Naive thymus-derived CD4-positive, alpha-beta T cell (primary cell): ENCODE measurements around the gene AHNAK. TPM values are rescaled to one million over a fixed set of nuclear protein-coding genes. Genes with fewer than 3 reads are reported as not detected.

Experiments used
- ATAC-seq: fragments of 150-1000 bp; cut with Tn5 transposase; 2 replicates; pipeline ENCODE4 v1.10.0; 2021; ENCODE audit warnings: mild to moderate bottlenecking, moderate library complexity
- CTCF ChIA-PET: fragments of 350-600 bp; sonication (Branson Sonifier 250); formaldehyde crosslinking; loops from one replicate; lab custom pipeline; 2021; ENCODE audit warnings: antibody characterized with exemption; lab: Charles Lee
- POLR2A ChIA-PET: fragments of 350-600 bp; sonication (Branson Sonifier 250); formaldehyde crosslinking; loops from one replicate; lab custom pipeline; 2021; ENCODE audit warnings: antibody characterized with exemption, inconsistent platforms; lab: Charles Lee
- DNase-seq, 9 donors: peaks; one replicate each; pipeline versions ENCODE4 v3.0.0 to v3.0.0-alpha.2; 2020 to 2022; ENCODE audit warnings: mixed read lengths in 1 of 9
- H3K27ac ChIP-seq: one replicate; pipeline ENCODE4 v1.7.0; 2013; ENCODE audit warnings: mild to moderate bottlenecking, low read depth, low read length, moderate library complexity
- H3K27me3 ChIP-seq, 2 donors: one replicate each; pipeline ENCODE4 v1.7.0; 2013; ENCODE audit warnings: low read length in 2 of 2, mild to moderate bottlenecking in 2 of 2, moderate library complexity in 2 of 2; ENCODE audit not compliant: control insufficient read depth in 2 of 2, insufficient read depth in 2 of 2
- H3K36me3 ChIP-seq, 3 experiments: 1 replicate in 2 of 3; 2 replicates in 1 of 3; pipeline ENCODE4 v1.7.0; 2013; ENCODE audit warnings: low read length in 3 of 3, mild to moderate bottlenecking in 3 of 3, moderate library complexity in 1 of 3; ENCODE audit not compliant: insufficient read depth in 3 of 3, control insufficient read depth in 2 of 3
- H3K4me1 ChIP-seq, 2 donors: one replicate each; pipeline ENCODE4 v1.7.0; 2013; ENCODE audit warnings: low read length in 2 of 2, mild to moderate bottlenecking in 2 of 2, moderate library complexity in 1 of 2; ENCODE audit not compliant: control insufficient read depth in 2 of 2, insufficient read depth in 2 of 2
- H3K4me3 ChIP-seq: 2 replicates; pipeline ENCODE4 v1.7.0; 2013; ENCODE audit warnings: mild to moderate bottlenecking, low read length
- H3K9me3 ChIP-seq, 3 experiments: 1 replicate in 2 of 3; 2 replicates in 1 of 3; pipeline ENCODE4 v1.7.0; 2013; ENCODE audit warnings: low read length in 3 of 3; ENCODE audit not compliant: control insufficient read depth in 2 of 3
- H3K27ac Mint-ChIP-seq, 9 donors: one replicate each; pipeline ENCODE4 v1.8.0; 2020 to 2022; ENCODE audit warnings: mixed read lengths in 9 of 9, mild to moderate bottlenecking in 8 of 9, moderate library complexity in 5 of 9, inconsistent platforms in 2 of 9
- H3K27me3 Mint-ChIP-seq, 5 donors: one replicate each; pipeline ENCODE4 v1.8.0; 2021 to 2022; ENCODE audit warnings: mixed read lengths in 5 of 5, mild to moderate bottlenecking in 1 of 5
- H3K36me3 Mint-ChIP-seq, 5 donors: one replicate each; pipeline ENCODE4 v1.8.0; 2020 to 2022; ENCODE audit warnings: mixed read lengths in 5 of 5, mild to moderate bottlenecking in 3 of 5, inconsistent platforms in 1 of 5
- H3K4me1 Mint-ChIP-seq, 7 donors: one replicate each; pipeline ENCODE4 v1.8.0; 2020 to 2022; ENCODE audit warnings: mixed read lengths in 7 of 7, mild to moderate bottlenecking in 3 of 7, inconsistent platforms in 1 of 7
- H3K4me3 Mint-ChIP-seq, 10 donors: one replicate each; pipeline ENCODE4 v1.8.0; 2020 to 2022; ENCODE audit warnings: mild to moderate bottlenecking in 10 of 10, mixed read lengths in 10 of 10, moderate library complexity in 6 of 10, inconsistent platforms in 2 of 10
- H3K9me3 Mint-ChIP-seq, 11 donors: one replicate each; pipeline ENCODE4 v1.8.0; 2020 to 2022; ENCODE audit warnings: mixed read lengths in 11 of 11, mild to moderate bottlenecking in 4 of 11, inconsistent platforms in 1 of 11, moderate library complexity in 1 of 11
- intact Hi-C, 2 donors: fragments of 100-400 bp; cut with micrococcal nuclease; formaldehyde crosslinking; loops; one replicate each; pipeline ENCODE4 v1.15.1; 2023
- polyA plus RNA-seq, 2 donors: library from polyadenylated mRNA; unstranded; fragments of 300-500 nt; fragmentation: Illumina TruSeq; gene quantifications; one replicate each; pipeline ENCODE4 v1.2.3, GENCODE V29; 2021
- total RNA-seq, 6 experiments: library from RNA in 5 of 6; stranded (reverse) in 5 of 6; gene quantifications; 1 replicate in 5 of 6; 2 replicates in 1 of 6; pipeline ENCODE4 v1.2.3 and lab custom pipeline; 2021 to 2026

The AHNAK gene
- total and polyA plus RNA-seq, 7 experiments from 2014 or later: 6.7 to 622 (median 233) TPM

DNA sequence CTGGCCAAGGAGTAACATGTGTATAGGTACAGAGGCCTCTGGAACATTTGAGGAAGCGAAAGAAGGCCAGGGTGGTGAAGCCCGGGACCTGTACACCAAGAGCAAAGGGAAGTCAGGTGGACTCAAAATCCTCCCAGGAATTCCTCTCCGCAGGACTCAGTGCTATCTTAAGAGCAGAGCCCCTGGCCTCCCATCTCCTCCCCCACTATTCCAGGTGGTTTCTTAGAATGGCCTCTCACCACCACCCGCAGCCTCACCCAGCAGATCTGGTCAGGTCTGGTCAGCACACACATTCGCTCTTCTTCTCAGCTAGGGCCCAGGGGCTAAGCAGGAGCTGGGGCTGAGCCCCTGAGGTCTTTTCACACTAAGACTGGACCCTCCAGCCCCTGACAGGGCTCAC, 68.7 kb downstream of the AHNAK start:
- ChIA-PET CTCF (no interaction called here), POLR2A (interaction anchor here (0.7 kb wide), 1 partner anchor 33 kb away, joined by 3 read pairs; no protein-coding TSS in a partner anchor)
- DNase-seq (no peak), ATAC-seq (no peak)
- Mint-ChIP-seq H3K27ac (no peak overlapping the region), H3K36me3 (no peaks in the 10 kb centered on the region), H3K9me3 (no peaks in the 10 kb centered on the region), H3K4me3 (no peak overlapping the region), H3K4me1 (peaks cover 0 to 4% (median 0%) of the 10 kb centered on the region in 7 donors), H3K27me3 (no peaks in the 10 kb centered on the region)
- Histone ChIP-seq H3K4me1 (no peaks in the 10 kb centered on the region), H3K36me3 (no peaks in the 10 kb centered on the region), H3K4me3 (no peak overlapping the region), H3K27me3 (no peaks in the 10 kb centered on the region), H3K27ac (no peak overlapping the region), H3K9me3 (no peaks in the 10 kb centered on the region)
- intact Hi-C loops: no loop called here

DNA sequence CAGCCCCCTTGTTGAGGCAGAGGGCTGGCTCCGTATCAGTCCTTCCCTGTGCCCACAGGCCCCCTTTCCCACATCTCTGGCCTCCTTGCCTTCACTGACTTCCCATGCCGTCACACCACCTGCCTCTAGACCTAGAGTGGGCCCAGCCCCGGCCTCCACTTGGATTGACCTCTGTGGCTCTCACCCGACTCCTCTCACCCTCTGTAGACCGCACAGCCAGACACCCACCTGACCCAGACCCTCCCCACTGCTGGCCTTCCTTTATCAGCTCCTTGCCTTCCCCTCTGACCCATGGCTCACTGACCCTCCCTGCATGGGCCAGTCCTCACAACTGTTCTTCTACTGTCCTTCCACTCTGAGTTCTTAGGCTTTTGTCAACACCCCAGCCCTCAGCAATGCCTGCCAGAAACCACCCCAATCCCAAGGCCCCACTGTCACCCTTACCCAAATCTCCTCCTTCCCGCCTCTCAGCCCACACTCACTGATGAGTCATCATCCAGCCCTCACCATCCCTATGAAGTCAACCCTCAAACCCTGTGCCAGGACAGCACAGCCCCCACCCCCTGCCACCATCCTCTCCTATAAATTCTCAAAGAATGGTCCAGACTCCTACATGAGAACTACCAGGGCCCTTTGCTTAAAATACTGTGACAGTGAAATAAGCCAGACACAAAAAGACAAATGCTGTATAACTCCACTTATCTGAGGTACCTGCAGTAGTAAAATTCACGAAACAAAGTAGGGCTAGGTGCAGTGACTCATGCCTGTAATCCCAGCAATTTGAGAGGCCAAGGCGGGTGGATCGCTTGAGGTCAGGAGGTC, 74.3 kb downstream of the AHNAK start:
- H3K4me3 ChIP-seq: no peak overlapping the region
- POLR2A ChIA-PET: no interaction called here
- no peak overlapping the region for H3K27ac ChIP-seq
- ATAC-seq (no peak), DNase-seq (no peak)
- intact Hi-C loops: no loop called here
- H3K27me3 ChIP-seq: no peaks in the 10 kb centered on the region
- H3K4me3 Mint-ChIP-seq: no peak overlapping the region
- H3K27ac Mint-ChIP-seq: peak overlapping the region in 3 of 9 donors; percentile 12 to 66 (median 29)
- CTCF ChIA-PET: no interaction called here
- no peaks in the 10 kb centered on the region for H3K36me3 Mint-ChIP-seq
- H3K27me3 Mint-ChIP-seq: no peaks in the 10 kb centered on the region
- H3K9me3 Mint-ChIP-seq: no peaks in the 10 kb centered on the region
- H3K36me3 ChIP-seq: no peaks in the 10 kb centered on the region
- no peaks in the 10 kb centered on the region for H3K9me3 ChIP-seq
- H3K4me1 Mint-ChIP-seq: peaks cover 0 to 8% (median 0%) of the 10 kb centered on the region in 7 donors
- H3K4me1 ChIP-seq: no peaks in the 10 kb centered on the region

DNA sequence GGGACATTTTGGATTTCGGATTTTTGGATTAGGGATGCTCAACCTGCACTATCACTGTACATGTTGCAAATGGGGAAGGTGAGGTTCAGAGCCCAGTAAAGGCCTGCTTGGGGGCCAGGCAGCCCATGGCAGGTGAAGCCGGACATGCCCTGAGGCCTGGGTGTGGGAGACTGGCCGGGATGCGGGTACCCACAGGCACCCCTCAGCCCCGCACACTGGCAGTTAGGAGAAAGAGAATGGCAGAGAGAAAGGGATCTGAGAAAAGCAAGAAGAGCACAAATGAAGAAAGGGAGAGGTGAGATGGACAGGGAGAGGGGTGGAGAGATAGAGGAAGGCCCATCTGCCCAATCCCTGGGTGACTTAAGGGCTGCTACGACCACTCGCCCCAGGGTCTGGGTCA, 75.0 kb downstream of the AHNAK start:
- Mint-ChIP-seq H3K27ac (no peak overlapping the region), H3K36me3 (no peaks in the 10 kb centered on the region), H3K4me1 (peaks cover 0 to 8% (median 0%) of the 10 kb centered on the region in 7 donors), H3K27me3 (no peaks in the 10 kb centered on the region), H3K4me3 (no peak overlapping the region), H3K9me3 (no peaks in the 10 kb centered on the region)
- Histone ChIP-seq H3K27me3 (no peaks in the 10 kb centered on the region), H3K4me1 (no peaks in the 10 kb centered on the region), H3K36me3 (no peaks in the 10 kb centered on the region), H3K4me3 (no peak overlapping the region), H3K27ac (no peak overlapping the region), H3K9me3 (no peaks in the 10 kb centered on the region)
- ChIA-PET POLR2A (no interaction called here), CTCF (no interaction called here)
- ATAC-seq (no peak), DNase-seq (no peak)
- intact Hi-C loops: no loop called here

DNA sequence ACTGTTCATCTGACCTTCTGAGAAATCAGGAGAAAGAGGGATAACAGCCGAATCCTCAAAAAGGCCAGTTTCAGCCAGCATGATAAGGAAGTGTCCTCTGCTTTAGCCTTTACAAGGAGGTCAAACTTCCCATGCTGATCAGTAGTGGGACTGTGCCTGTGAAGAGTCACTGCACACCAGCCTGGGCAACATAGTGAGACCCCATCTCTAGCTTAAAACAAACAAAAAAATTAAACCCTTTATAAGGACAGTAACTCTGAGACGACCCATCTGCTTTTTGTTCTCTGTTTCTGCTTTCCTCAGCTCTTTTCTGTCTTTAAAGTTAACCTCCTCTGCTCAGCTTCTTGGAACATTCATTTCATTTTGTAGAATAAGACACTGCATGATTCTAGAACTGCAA, 78.0 kb downstream of the AHNAK start:
- Mint-ChIP-seq H3K4me1 (peaks cover 0 to 9% (median 0%) of the 10 kb centered on the region in 7 donors), H3K27me3 (no peaks in the 10 kb centered on the region), H3K27ac (peak overlapping the region in 1 of 9 donors; percentile 49), H3K36me3 (no peaks in the 10 kb centered on the region), H3K9me3 (no peaks in the 10 kb centered on the region), H3K4me3 (no peak overlapping the region)
- ATAC-seq: no peak
- no peaks in the 10 kb centered on the region for H3K36me3 ChIP-seq
- H3K4me3 ChIP-seq: no peak overlapping the region
- no peaks in the 10 kb centered on the region for H3K27me3 ChIP-seq
- H3K9me3 ChIP-seq: no peaks in the 10 kb centered on the region
- no peak overlapping the region for H3K27ac ChIP-seq
- ChIA-PET CTCF (no interaction called here), POLR2A (interaction anchor here (0.7 kb wide), 1 partner anchor 196 kb away, joined by 3 read pairs; the partner anchor contains the start of genes C11orf98 and CSKMT)
- intact Hi-C loops: no loop called here
- no peak for DNase-seq
- no peaks in the 10 kb centered on the region for H3K4me1 ChIP-seq

DNA sequence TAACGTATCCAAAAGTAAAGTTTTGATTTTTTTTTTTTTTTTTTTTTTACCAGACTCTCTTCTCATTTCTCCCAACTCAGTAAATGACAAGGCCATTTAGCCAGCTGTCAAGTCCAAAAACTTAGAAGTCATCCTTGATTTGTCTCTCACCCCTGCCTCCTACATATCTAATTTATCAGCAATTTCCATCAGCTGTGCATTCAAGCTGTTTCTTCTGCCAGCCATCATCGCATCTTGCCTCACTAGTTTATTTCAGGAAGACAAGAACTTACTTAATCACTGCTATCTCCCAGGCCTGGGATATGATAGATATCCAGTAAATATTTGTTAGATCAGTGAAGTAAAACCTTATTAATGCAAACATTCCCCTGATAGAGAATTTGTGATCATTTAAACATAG, 80.2 kb downstream of the AHNAK start:
- H3K27ac Mint-ChIP-seq: no peak overlapping the region
- no peaks in the 10 kb centered on the region for H3K9me3 Mint-ChIP-seq
- ATAC-seq (no peak), DNase-seq (no peak)
- Histone ChIP-seq H3K9me3 (no peaks in the 10 kb centered on the region), H3K27me3 (no peaks in the 10 kb centered on the region), H3K27ac (no peak overlapping the region), H3K4me1 (no peaks in the 10 kb centered on the region), H3K36me3 (no peaks in the 10 kb centered on the region), H3K4me3 (no peak overlapping the region)
- intact Hi-C loops: no loop called here
- H3K36me3 Mint-ChIP-seq: no peaks in the 10 kb centered on the region
- H3K4me3 Mint-ChIP-seq: no peak overlapping the region
- peaks cover 0 to 5% (median 0%) of the 10 kb centered on the region in 5 donors for H3K27me3 Mint-ChIP-seq
- POLR2A ChIA-PET: interaction anchor here (0.7 to 0.9 kb wide), 2 partner anchors 9 to 18 kb away, joined by 3 read pairs; no protein-coding TSS in a partner anchor
- CTCF ChIA-PET: no interaction called here
- peaks cover 0 to 10% (median 0%) of the 10 kb centered on the region in 7 donors for H3K4me1 Mint-ChIP-seq

DNA sequence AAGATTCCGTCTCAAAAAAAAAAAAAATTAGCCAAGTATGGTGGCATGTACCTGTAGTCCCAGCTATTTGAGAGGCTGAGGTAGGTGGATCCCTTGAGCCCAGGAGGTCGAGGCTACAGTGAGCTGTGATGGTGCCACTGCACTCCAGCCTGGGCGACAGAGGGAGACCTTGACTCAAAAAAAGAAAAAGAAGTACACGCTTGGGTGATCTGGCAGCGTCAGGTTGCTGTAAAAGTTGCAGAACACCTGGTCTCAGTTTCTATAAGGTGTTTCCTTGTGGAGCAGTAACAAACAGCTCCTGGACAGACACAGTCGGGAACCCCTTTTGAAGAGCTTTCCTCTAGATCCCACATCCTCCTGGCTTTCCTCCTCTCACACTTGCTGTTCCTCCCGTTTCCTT, 82.0 kb downstream of the AHNAK start:
- POLR2A ChIA-PET: no interaction called here
- intact Hi-C loops: no loop called here
- ATAC-seq: no peak

More for the DNA sequence above, 82.0 kb downstream of the AHNAK start:
- CTCF ChIA-PET: no interaction called here
- H3K36me3 ChIP-seq: no peaks in the 10 kb centered on the region
- no peaks in the 10 kb centered on the region for H3K27me3 ChIP-seq
- H3K27ac ChIP-seq: no peak overlapping the region
- Mint-ChIP-seq H3K27ac (no peak overlapping the region), H3K27me3 (peaks cover 0 to 5% (median 0%) of the 10 kb centered on the region in 5 donors), H3K4me1 (peaks cover 0 to 10% (median 0%) of the 10 kb centered on the region in 7 donors), H3K9me3 (no peaks in the 10 kb centered on the region), H3K4me3 (no peak overlapping the region), H3K36me3 (no peaks in the 10 kb centered on the region)
- no peak for DNase-seq
- H3K4me3 ChIP-seq: no peak overlapping the region
- H3K9me3 ChIP-seq: no peaks in the 10 kb centered on the region
- no peaks in the 10 kb centered on the region for H3K4me1 ChIP-seq
